A549 treated with AZD9567 at 1 μM for 4 hours (cell line): ENCODE measurements around the gene NSUN6. TPM values are rescaled to one million over a fixed set of nuclear protein-coding genes. Genes with fewer than 3 reads are reported as not detected.

Experiments used
- total RNA-seq: library from RNA; stranded (reverse); fragments of 200-300 nt; extraction: Qiagen RNA extraction; gene quantifications from 5 replicates; pipeline ENCODE4 v1.2.3, GENCODE V29; 2022; ENCODE audit not compliant: insufficient read depth

Gene NSUN6, protein sequence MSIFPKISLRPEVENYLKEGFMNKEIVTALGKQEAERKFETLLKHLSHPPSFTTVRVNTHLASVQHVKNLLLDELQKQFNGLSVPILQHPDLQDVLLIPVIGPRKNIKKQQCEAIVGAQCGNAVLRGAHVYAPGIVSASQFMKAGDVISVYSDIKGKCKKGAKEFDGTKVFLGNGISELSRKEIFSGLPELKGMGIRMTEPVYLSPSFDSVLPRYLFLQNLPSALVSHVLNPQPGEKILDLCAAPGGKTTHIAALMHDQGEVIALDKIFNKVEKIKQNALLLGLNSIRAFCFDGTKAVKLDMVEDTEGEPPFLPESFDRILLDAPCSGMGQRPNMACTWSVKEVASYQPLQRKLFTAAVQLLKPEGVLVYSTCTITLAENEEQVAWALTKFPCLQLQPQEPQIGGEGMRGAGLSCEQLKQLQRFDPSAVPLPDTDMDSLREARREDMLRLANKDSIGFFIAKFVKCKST
- 3.2 to 6.9 TPM (median 3.7 TPM) in 5 replicates for total RNA-seq

DNA sequence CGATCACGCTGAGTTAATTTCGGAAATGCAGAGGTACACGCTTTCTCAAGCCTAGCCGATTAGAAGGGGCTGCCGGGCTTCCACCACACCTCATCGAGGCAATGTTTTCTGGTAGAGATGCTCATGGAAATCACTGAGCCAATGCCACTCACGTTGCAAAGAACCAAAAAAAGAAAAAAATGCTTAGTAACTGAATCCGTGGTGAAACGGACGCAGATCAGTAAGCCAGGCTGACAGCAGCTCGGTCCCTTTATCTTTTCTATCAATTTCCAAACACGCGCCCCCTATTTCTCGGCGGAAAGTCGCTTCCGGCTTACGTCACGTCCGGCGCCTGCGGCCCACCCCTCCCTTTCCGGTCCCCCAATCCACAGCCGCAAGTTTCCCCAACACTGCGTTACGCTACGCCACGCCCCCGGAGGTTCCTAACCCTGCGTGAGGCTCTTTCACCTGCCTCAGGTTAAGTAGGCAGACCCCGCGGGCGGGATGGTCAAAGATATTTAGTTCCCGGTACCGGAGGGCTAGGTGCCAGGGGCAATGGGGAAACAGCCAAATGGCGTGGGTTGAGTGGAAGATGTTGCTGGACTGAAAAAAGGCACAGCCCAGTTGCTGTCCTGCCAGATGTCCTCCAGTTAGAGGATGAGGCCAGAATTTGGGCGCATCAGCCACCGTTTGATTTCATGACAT lies at the start of gene NSUN6:
TSS of gene NSUN6 (minus strand) at position 264 of the 684 bp plus-strand sequence. CDS start 384 bp downstream, outside the sequence.

GRCh38 chr10:18659125-18659818 lies 7.9 kb upstream of the NSUN6 start, which contains the start of gene ARL5B:
ARL5B (plus strand) TSS chr10:18659431; CDS start chr10:18659638, 207 bp downstream.

Other genes starting within 250 kb of the NSUN6 start
- gene ARL5B, start 7.8 kb upstream of the NSUN6 start, total RNA-seq: 6.2 to 10.1 TPM (median 8.4 TPM) in 5 replicates